Right lung (tissue), 5 donors: Measurements from ENCODE around the gene SECTM1. TPM values are rescaled to one million over a fixed set of nuclear protein-coding genes. Genes with fewer than 3 reads are reported as not detected.
"Not testable (repeated sequence)": the region's sequence is repeated elsewhere in the genome, so short reads cannot be mapped to it uniquely, and the experiment has no call there.

Experiments used
- DNase-seq, 2 donors: peaks; one replicate each; pipeline ENCODE4 v3.0.0-alpha.2; 2013
- polyA plus RNA-seq, 5 donors: library from polyadenylated mRNA; unstranded; fragments of 120-200 nt; gene quantifications; one replicate each; pipeline versions ENCODE4 v1.2.1 to v1.2.3, GENCODE V29; 2013; ENCODE audit warnings: inconsistent platforms in 1 of 5, low replicate concordance in 1 of 5; ENCODE audit not compliant: insufficient read length in 5 of 5, insufficient read depth in 1 of 5

Gene SECTM1
- polyA plus RNA-seq, 5 donors: 1.4 to 3.7 (median 1.9) TPM

- no peak for DNase-seq
Measured at GRCh38 chr17:82370471-82371332, 37.1 kb upstream of the SECTM1 start.

DNA sequence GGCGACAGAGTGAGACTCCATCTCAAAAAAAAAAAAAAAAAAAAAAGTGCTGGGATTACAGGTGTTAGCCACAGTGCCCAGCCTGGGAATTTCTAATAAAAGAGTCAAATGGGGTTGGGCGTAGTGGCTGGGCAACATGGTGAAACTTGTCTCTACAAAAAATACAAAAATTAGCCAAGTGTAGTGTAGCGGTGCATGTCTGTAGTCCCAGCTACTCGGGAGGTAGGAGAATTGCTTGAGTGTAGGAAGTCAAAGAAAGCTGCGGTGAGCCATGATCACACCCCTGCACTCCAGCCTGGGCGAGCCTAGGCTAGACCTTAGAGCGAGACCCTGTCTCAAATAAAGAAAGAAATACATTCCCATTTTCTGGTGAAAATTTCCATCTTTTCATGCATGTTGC lies 35.6 kb upstream of the SECTM1 start:
- no peak for DNase-seq

DNA sequence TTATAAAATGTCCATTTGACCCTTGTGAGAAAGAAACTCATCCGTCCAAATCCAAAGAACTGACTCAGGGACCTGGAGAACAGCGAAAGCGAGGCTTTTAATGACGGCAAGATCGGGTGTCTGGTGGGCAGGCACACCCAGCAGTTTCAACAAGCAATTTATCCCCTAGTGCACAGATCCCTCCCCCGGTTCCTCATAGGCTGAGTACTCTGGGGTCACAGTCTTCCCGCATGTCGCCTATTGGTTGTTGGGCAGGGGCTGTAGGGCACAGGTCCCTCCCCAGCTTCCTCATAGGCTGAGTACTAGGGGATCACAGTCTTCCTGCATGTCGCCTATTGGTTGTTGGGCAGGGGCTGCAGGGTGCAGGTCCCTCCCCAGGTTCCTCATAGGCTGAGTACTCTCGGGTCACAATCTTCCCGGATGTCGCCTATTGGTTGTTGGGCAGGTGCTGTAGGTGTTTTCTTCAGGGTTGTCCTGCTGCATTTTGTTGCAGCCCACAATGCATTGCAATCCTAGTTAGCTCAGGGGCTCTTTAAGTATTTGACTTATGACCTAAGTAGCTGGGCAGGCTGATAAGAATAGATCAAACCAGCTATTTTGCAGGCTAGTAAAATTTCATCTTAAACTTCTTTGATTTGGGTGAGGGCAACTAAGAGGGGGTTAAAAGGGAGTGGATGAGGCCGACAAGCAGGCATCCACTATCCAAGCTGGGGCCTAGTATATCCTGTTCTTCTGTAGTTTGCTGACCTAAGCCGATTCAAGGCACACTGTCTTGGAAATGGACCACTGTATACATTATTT lies 34.4 kb upstream of the SECTM1 start:
- no peak for DNase-seq

GRCh38 chr17:82366749-82367148 lies 33.2 kb upstream of the SECTM1 start:
- DNase-seq: no peak

DNA sequence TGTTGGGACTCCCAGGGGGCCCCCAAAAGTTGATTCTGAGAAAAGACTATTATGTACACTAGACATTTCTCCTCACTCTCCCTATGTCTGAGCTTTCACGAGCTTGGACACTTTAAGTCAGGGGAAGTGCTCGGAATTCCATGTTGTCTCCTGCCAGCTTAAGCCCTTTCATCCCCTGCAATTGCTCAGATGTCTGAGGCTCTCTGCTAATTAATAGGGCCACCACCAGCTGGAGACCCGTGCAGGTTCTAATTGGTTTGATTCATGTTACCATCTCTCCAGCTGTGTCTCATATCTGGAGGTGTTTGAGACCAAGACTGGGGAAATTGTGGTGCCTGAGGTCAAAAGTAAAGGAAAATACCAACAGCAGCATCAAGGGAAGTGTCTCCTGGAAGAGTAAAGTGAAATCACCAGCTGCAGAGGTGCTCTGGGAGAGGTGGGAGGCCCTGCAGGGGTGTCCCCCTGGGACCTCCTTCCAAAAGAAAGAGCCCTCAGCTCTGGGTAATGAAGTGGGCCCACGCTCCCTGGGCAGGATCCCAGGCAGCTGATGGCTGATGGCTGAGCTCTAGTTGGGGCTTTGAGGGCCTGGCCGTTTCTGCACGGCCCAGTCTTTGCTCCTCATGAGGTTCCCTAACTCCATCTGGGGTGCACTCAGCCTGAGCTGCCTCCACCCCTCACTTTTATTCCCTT lies 32.2 kb upstream of the SECTM1 start:
- DNase-seq: no peak

- no peak for DNase-seq
Measured at GRCh38 chr17:82361885-82362633, 28.5 kb upstream of the SECTM1 start.

DNA sequence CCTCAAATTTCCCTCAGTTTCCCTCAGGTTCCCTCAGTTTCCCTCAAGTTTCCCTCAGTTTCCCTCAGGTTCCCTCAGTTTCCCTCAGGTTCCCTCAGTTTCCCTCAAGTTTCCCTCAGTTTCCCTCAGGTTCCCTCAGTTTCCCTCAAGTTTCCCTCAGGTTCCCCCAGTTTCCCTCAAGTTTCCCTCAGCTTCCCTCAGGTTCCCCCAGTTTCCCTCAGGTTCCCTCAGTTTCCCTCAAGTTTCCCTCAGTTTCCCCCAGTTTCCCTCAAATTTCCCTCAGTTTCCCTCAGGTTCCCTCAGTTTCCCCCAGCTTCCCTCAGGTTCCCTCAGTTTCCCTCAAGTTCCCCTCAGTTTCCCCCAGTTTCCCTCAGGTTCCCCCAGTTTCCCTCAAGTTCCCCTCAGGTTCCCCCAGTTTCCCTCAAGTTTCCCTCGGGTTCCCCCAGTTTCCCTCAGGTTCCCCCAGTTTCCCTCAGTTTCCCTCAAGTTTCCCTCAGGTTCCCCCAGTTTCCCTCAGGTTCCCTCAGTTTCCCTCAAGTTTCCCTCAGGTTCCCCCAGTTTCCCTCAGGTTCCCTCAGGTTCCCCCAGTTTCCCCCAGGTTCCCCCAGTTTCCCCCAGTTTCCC lies 26.0 kb upstream of the SECTM1 start:
- not testable (repeated sequence) for DNase-seq

DNA sequence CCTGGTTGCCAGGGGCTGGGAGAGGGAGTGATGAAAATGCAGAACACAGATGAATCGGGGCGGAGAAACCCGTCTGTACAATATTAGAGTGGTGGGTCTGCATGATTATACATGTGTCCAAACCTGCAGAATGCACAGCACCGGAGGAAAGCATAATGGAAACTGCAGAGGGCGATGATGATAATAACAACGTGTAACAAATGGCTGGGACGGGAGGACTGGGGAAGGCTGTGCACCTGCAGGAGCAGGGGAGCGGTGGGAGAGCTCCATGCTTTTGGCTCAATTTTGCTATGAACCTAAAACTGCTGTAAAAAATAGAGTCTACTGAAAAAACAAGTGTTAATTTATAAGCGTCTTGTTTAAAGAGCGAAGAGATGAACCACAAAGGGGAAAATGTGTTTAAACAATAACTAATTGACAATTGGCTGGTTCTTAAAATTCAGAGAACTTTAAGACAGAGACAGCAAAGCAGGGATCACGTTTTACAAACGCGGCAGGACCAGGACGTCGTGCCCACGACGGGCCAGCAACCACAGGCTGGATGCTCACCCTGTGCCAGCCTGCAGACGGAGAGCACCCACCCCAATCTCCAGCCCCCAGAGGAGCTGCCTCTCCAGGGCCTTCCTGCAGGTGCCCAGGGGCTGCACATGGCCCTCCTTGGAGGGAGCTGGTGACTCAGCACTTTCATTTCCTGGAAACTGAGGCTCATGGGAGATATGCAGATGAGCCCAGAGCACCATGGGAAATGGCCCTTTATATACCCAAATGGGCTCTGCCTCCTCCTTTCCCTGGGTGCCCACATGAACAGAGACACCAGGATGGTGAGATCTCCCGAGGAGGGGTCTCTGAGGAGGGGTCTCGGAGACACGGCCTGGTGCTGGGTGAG lies 25.1 kb upstream of the SECTM1 start, which contains the start of gene TEX19:
TSS of gene TEX19 (plus strand) at position 783 of the 886 bp plus-strand sequence. CDS start 2,904 bp downstream, outside the sequence.
- DNase-seq: no peak

- no peak for DNase-seq
Measured at GRCh38 chr17:82357394-82357793, 23.8 kb upstream of the SECTM1 start.

- no peak for DNase-seq
Measured at GRCh38 chr17:82356845-82357355, 23.3 kb upstream of the SECTM1 start.

DNA sequence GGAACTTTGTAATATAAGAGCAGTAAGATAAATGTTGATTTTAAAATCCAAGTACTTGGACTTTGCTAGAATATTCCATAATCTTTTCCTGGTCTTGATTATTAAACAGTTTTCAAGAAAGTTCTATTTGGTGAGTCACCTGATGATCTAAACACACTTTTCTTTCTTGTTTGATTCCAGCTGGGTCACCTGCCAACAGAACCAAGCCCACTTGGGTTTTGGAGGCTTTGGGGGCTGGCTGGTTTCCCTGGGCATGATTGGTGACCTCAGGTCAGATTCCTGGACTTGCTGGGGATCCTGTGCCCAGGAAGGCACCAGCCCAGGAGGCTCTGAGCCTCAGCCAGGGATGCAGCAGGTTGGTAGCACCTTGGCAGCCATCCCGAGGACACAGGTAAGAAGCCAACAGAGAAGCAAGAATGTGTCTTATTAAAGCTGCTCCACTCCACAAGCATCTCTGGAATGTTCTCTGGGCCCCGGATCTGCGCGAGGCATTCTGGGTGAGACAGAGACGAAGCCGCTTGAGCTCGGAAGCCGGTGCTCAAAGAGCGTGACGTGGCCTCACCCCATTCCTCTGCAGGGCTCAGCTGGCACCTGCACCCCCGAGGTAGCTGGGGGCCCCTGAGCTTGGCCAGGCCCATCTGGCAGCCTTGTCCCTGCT lies 22.3 kb upstream of the SECTM1 start:
- no peak for DNase-seq

- DNase-seq: no peak
Measured at GRCh38 chr17:82354804-82355308, 21.3 kb upstream of the SECTM1 start.

- DNase-seq: no peak
Measured at GRCh38 chr17:82353484-82353883, 19.9 kb upstream of the SECTM1 start.

DNA sequence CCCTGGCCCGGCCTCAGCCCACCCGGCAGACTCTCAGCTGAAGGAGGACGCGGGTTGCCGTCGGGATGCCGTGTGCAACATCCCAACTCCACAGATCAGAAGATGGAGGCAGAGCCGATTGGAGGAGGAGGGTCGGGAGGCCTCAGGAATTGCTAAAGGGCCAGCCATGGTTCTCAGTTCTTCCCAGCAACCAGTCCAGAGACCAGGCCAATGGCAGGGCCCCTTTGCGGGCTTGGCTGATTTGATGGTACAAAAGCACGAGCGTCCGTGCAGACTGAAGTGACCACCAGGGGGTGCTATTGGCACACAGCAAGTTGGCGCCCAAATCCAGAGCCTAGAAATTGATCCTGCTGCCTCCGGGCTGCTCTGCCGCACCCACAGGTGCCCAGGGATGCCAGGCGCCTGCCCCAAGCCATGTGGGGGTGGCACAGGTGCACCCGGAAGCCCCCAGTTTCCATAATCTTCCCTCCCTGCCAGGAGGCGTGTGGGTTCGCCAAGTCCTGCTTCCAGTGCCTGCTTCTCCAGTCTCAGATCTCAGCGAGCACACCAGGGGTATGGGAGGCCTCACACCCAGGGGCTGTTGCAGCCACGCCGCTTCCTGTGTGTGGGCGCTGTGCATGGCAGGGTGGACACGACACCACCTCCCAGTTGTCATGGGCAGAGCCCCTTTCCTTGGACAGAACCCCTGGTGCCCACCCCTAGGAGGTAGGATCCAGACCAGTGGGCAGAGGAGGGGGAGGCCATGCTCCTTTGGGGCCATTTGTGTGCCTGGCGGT lies 18.3 kb upstream of the SECTM1 start:
- peak; percentile 76 to 85 for DNase-seq

DNA sequence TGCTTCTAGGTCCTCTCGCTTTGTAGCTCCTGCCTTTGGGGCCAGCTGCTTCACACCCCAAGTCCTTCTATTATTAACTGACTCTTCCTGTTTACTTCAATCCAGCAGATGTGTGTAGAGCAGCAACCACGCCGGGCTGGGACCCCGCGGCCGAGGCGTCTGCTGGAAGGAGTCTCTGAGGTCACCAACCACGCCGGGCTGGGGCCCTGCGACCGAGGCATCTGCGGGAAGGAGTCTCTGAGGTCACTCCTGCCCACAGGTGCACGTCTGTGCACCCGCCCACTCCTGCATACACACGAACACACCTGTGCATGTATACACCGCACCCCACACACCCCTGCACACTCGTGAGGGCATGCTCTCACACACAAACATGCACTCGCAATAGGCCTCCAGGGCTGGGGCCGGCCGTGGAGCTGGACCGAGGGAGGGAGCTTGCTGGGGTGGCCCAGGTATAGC lies 17.7 kb upstream of the SECTM1 start:
- DNase-seq: no peak

DNA sequence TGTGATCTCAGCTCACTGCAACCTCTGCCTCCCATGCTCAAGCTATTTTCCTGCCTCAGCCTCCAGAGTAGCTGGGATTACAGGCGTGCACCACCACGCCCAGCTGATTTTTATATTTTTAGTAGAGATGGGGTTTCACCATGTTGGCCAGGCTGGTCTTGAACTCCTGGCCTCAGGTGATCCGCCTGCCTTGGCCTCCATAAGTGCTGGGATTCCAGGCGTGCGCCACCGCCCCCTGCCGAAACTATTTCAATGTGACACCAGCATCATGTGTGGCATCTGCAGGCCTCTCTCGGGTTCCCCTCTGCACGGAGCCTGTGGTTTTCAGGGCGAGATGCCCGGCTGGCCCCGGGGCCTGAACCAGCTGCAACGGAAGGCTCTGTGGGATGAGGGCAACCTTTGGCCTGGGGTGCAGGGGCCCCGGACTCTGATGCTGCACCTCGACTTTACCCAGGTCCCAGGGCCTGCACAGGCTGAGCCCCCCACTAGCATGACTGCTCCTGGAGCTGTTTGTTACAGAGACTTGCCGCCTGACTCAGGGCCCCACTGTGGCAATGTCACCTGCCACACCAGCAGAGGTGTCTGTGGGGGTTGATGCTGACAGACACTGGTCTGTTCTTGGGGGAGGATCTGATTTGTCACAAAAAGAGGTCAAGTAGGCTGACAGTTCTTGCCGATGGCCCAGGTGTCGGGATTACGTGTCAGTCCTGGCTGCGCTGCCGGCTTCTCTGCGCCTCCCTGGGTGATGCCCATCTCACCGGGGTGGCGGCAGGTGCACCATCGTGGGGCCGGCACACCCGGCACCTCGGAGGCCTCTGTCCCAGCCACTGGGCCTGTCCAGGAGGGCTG lies 16.8 kb upstream of the SECTM1 start:
- DNase-seq: no peak

DNA sequence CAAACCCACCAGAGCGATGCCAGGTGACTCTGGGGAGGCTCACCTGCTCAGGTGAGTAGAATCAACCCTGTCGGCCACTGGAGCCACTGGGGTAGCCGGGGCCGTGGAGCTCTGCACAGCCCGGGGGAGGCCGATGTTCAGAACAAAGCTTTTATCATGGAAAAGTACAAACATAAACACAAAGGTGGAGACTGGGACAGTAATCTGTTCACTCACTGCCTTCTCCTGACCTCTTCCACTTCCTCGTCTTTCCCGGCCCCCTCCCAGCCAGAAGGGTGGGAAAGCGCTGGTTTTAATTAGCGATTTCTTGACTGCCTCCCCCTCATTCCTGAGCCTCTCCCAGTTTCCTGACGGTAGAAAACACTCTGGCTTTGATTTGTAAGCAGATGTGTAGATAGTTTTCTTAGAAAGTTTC lies 15.7 kb upstream of the SECTM1 start:
- no peak for DNase-seq
